BJ (cell line): Measurements from ENCODE around the gene ARID2. TPM values are rescaled to one million over a fixed set of nuclear protein-coding genes. Genes with fewer than 3 reads are reported as not detected.

Source experiments
- CTCF ChIA-PET: fragments of 350-600 bp; formaldehyde crosslinking; extraction: SDS; loops from one replicate; lab custom pipeline; 2021; ENCODE audit warnings: antibody characterized with exemption, inconsistent platforms; lab: Yijun Ruan, JAX
- POLR2A ChIA-PET: fragments of 300-600 bp; sonication (Branson Sonifier 250); formaldehyde crosslinking; extraction: SDS; loops from one replicate; lab custom pipeline; 2021; ENCODE audit warnings: antibody characterized with exemption; lab: Charles Lee
- DNase-seq: peaks from one replicate; pipeline ENCODE4 v3.0.0-alpha.2; 2011; ENCODE audit warnings: low read depth
- H3K27me3 ChIP-seq: 2 replicates; pipeline ENCODE4 v1.6.0; 2011; ENCODE audit warnings: low read length; ENCODE audit not compliant: control insufficient read depth, insufficient read depth
- H3K36me3 ChIP-seq: 2 replicates; pipeline ENCODE4 v1.5.1; 2011; ENCODE audit warnings: low read length; ENCODE audit not compliant: control insufficient read depth, insufficient read depth
- H3K4me3 ChIP-seq: 2 replicates; pipeline ENCODE4 v1.5.1; 2011; ENCODE audit warnings: low read depth, mild to moderate bottlenecking, control low read depth, low read length
- polyA plus RNA-seq: library from polyadenylated mRNA; depleted of rRNA; stranded (reverse); fragments of >200 nt; gene quantifications from 2 replicates; pipeline ENCODE4 v1.2.3, GENCODE V29; 2011
- TF ChIP-seq, protein P1 (sequence below): IDR thresholded peaks from 2 replicates; pipeline ENCODE4 v1.5.1; 2011; ENCODE audit warnings: low read depth, mild to moderate bottlenecking, control low read depth, inconsistent platforms, low read length, moderate library complexity; ENCODE audit not compliant: insufficient read depth

ARID2 gene
- polyA plus RNA-seq, 1 experiment, result 11.1 TPM

DNA sequence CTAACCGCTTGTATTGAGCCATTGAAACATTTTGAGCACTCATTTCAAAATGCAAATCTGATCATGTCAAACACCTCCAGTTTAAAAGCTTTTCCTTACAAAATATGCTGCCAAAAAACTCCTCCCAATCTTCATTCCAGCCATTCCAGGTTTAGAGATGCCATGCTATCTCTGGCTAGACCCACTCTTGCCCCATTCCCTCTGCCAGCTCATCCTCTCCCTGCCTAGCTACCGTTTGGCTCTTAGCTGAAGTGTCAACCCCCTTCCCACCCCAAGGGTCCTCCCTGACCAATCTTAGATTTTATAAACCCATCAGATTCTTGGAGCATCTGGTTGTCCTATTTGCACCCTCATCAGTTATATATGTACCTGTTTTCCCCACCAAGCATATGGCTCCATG is 185.9 kb downstream of the ARID2 start:
- no peaks in the 10 kb centered on the region for H3K27me3 ChIP-seq
- ChIA-PET CTCF (interaction anchor here (2.6 kb wide), 1 partner anchor 75 kb away, joined by 8 read pairs; the partner anchor contains the start of gene SCAF11), POLR2A (no interaction called here)
- H3K36me3 ChIP-seq, result no peaks in the 10 kb centered on the region
- no peak for DNase-seq
- H3K4me3 ChIP-seq, result no peak overlapping the region
- TF ChIP-seq, protein P1, sequence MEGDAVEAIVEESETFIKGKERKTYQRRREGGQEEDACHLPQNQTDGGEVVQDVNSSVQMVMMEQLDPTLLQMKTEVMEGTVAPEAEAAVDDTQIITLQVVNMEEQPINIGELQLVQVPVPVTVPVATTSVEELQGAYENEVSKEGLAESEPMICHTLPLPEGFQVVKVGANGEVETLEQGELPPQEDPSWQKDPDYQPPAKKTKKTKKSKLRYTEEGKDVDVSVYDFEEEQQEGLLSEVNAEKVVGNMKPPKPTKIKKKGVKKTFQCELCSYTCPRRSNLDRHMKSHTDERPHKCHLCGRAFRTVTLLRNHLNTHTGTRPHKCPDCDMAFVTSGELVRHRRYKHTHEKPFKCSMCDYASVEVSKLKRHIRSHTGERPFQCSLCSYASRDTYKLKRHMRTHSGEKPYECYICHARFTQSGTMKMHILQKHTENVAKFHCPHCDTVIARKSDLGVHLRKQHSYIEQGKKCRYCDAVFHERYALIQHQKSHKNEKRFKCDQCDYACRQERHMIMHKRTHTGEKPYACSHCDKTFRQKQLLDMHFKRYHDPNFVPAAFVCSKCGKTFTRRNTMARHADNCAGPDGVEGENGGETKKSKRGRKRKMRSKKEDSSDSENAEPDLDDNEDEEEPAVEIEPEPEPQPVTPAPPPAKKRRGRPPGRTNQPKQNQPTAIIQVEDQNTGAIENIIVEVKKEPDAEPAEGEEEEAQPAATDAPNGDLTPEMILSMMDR, result no peak

DNA sequence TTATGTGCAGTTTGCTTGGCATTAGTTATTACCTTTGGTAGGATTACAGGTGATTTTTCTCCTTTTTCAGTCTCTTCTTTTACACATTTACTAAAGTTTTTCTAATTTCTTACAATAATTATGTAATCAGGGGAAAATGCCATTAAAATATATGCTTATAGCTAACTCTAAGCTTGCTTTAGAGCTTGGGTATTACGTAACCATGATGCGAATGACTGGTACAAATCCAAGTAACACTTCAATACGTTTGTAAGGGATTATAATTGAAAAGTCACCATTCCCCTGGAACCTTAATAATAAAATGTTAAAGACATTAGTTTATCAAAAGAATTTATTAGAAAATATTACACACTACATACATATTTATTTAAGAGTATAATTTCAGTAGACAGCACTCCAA is 189.3 kb downstream of the ARID2 start:
- POLR2A ChIA-PET, result interaction anchor here (0.6 kb wide), 1 partner anchor 15 kb away, joined by 3 read pairs; no protein-coding TSS in a partner anchor
- CTCF ChIA-PET, result no interaction called here

DNA sequence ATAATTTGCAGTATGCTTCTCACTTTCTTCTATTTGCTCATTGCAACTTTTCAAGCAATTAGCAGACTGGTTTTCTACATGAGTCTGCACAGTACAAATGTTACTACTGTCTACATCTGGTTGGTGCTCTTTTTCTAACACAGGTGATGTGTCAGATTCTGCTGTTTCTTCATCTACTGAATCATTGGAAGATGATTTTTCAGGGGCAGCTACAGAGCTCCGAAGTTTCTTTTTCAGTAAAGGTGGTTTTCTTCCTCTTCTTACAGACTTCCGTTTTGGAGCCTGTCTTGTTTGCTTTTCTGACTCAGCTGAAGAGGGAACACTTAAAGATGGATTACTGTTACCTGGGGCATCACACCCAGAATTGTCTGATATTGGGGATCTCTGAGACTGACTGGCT is 198.8 kb downstream of the ARID2 start:
- Histone ChIP-seq H3K27me3 (no peaks in the 10 kb centered on the region), H3K36me3 (peaks cover 10% of the 10 kb centered on the region), H3K4me3 (no peak overlapping the region)
- TF ChIP-seq, protein P1, result no peak
- POLR2A ChIA-PET, result no interaction called here
- DNase-seq, result no peak
- CTCF ChIA-PET, result no interaction called here

More for the DNA sequence above, 189.3 kb downstream of the ARID2 start:
- no peak for DNase-seq
- Histone ChIP-seq H3K27me3 (no peaks in the 10 kb centered on the region), H3K4me3 (no peak overlapping the region), H3K36me3 (peaks cover 3% of the 10 kb centered on the region)
- TF ChIP-seq, protein P1, result no peak

GRCh38 chr12:45930369-45930768 is 200.9 kb downstream of the ARID2 start:
- ChIA-PET POLR2A (no interaction called here), CTCF (no interaction called here)
- TF ChIP-seq, protein P1, result no peak
- DNase-seq, result no peak
- Histone ChIP-seq H3K36me3 (peaks cover 9% of the 10 kb centered on the region), H3K27me3 (no peaks in the 10 kb centered on the region), H3K4me3 (no peak overlapping the region)

GRCh38 chr12:45933504-45933903 is 204.0 kb downstream of the ARID2 start:
- TF ChIP-seq, protein P1, result no peak
- DNase-seq, result no peak
- ChIA-PET CTCF (interaction anchor here (0.6 to 1.1 kb wide), 2 partner anchors 13 to 224 kb away, joined by 3 to 6 read pairs; no protein-coding TSS in a partner anchor), POLR2A (no interaction called here)
- H3K36me3 ChIP-seq, result peaks cover 2% of the 10 kb centered on the region
- no peaks in the 10 kb centered on the region for H3K27me3 ChIP-seq
- no peak overlapping the region for H3K4me3 ChIP-seq
